Glomerular endothelial cell (primary cell): ENCODE measurements around the gene SPIRE2. TPM values are rescaled to one million over a fixed set of nuclear protein-coding genes. Genes with fewer than 3 reads are reported as not detected.
"Not testable (repeated sequence)": the region's sequence is repeated elsewhere in the genome, so short reads cannot be mapped to it uniquely, and the experiment has no call there.

Experiments used
- DNase-seq: peaks from one replicate; pipeline ENCODE4 v3.0.0-alpha.2; 2011; ENCODE audit warnings: low read depth, low spot score; ENCODE audit errors: extremely low read depth
- total RNA-seq: library from RNA; depleted of rRNA; stranded (reverse); fragments of >200 nt; gene quantifications from 2 replicates; pipeline ENCODE4 v1.2.3, GENCODE V29; 2015

The SPIRE2 gene
- total RNA-seq, 1 donor from 2014 or later, result 3.3 TPM

DNA sequence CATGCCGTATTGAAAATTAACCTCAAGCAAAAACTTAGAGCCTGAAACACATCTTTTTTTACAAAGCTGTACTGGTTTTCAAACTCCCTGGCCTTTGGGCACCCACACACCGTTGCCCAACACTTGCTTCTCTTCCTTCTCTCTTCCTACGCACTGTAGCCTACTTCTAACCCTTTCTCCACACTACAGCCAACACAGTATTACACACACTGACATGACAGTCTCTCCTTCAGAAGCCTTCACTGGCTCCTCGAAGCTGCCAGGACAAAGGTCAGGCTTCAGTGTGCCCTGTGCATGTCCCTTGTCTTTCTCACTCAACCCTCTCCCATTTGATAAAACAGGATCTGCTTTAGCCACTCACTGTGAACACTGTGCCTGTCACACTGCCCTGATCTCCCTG lies 19.8 kb upstream of the SPIRE2 start:
- no peak for DNase-seq

- DNase-seq, result no peak
Observed at GRCh38 chr16:89811321-89811720, 17.0 kb upstream of the SPIRE2 start.

DNA sequence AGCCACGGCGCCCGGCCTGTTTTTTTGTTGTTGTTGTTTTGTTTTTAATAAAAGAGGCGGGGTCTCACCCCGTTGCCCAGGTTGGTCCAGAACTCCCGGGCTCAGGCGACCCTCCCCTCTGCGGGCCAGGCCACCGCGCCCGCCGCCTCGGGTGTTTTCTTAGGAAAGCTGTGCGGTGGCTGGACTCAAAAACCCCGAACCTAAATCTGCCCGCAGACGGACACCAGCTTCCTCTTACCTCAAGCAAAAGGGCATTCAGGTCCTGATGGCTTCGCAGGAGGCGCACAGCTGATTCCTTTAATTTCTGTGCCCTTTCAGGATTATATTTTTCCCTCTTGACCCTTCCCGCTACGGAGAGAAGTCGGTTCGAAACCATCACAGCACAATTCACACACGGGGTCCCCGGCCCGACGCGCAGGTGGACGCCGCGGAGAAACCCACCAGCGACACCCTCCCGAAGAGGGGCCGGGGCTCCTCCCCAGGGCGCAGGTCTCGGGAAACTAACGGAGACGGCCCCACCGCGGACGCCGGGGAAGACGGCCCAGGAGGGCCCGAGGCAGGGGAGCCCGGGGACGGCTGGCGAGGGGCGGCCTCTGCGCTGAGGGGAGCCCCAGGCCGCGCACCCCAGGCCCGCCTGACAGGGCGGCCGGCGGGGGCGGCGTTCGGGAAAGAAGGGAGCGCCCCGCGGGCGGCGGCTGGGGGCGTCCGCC lies 12.5 kb upstream of the SPIRE2 start:
- no peak for DNase-seq

- DNase-seq, result not testable (repeated sequence)
Observed at GRCh38 chr16:89818851-89819403, 9.3 kb upstream of the SPIRE2 start.

DNA sequence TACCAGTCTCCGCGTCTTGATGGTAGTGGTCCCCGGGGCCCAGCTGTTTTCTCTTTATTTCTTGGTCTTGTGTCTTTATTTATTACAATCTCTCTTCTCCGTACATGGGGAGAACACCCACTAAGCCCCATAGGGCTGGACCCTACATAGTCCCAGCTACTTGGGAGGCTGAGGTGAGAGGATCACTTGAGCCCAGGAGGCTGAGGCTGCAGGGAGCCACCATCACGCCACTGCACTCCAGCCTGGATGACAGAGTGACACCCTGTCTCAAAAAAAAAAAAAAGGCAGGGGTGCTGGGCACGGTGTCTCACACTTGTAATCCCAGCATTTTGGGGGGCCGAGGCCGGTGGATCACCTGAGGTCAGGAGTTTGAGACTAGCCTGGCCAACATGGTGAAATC lies 8.8 kb upstream of the SPIRE2 start:
- DNase-seq, result not testable (repeated sequence)

GRCh38 chr16:89821438-89822187 lies 6.7 kb upstream of the SPIRE2 start:
- no peak for DNase-seq

DNA sequence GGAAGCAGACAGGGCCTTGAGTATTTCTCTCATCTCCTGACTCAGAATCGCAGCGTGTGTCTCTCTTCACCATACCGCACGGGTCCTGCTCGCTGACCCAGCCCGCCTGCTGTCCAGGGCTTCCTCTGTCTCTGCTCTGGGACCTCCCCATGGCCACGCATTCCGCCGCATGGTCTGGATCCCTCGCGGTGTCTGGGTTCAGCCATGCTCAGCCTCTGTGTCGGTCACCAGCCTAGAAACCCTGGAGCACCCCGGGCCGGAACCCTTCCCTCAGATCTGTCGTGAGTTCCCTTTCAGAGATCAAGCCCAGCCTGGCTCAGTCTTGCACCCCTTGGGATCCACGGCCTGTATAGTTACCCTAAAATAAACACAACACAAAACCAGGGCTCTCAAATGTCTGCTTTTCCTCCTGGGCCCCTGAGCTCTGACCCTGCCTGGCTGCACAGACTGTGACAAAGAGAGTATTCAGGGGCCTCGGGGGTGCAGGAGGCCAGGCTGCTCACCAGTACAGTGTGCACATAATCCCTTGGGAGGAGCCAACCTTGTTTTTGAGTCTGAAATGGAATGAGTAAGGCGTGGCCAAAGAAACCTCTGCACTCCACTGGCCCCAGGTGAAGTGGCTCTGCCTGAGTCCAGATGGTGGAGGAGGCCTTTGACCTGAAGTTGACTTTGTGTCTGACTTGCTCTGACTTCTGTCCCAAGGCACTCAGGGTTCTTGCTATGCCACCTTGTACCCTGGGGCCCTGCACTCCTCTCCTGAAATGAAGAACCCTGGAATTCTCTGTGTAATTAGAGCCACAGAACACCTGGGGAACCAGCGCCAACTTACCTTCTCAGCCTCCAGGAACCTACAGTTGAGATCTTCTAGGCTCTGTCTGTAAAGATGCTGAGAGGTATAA lies 5.8 kb upstream of the SPIRE2 start:
- no peak for DNase-seq

DNA sequence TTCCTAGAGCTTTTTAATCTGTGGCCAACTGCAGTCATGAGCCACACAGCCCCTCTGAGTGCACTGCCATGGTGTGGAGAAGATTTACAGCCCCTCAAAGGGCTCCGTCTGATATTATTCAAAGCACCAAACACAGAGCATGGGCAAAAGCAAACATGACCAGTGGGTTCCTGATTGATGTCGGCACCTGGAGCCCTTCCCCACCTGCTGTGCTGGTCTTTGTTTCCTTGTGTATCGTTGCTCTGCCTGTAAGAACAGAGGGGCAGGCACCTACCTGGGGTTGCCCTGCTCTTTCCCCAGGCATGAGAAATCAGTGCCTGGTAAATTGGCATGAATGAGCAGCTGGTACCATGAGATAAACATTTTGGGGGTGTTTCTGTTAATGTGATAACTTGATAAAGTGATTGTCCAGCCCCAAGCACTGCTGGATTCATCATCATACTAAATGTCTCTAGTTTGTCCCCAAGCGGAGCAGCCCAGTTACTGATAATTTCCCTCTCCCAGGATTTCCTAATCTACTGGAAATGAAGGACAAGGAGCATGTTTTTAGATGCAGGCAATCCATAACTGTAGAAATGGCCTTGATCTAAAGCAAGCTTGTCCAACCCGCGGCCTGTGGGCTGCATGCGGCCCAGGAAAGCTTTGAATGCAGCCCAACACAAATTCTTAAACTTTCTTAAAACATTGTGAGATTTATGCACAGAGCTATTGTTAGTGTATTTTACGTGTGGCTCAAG lies 5.0 kb upstream of the SPIRE2 start:
- no peak for DNase-seq

DNA sequence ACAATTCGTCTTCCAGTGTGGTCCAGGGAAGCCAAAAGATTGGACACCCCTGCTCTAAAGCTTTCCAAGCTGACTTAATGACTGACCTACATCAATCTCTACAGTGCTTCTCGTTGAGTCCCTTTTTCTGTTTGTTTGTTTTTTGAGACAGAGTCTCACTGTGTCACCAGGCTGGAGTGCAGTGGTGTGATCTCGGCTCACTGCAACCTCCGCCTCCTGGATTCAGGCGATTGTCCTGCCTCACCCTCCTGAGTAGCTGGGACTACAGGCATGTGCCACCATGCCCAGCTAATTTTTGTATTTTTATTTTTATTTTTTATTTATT lies 4.5 kb upstream of the SPIRE2 start:
- DNase-seq, result not testable (repeated sequence)

- DNase-seq, result no peak
Observed at GRCh38 chr16:89826531-89827382, 1.5 kb upstream of the SPIRE2 start.

DNA sequence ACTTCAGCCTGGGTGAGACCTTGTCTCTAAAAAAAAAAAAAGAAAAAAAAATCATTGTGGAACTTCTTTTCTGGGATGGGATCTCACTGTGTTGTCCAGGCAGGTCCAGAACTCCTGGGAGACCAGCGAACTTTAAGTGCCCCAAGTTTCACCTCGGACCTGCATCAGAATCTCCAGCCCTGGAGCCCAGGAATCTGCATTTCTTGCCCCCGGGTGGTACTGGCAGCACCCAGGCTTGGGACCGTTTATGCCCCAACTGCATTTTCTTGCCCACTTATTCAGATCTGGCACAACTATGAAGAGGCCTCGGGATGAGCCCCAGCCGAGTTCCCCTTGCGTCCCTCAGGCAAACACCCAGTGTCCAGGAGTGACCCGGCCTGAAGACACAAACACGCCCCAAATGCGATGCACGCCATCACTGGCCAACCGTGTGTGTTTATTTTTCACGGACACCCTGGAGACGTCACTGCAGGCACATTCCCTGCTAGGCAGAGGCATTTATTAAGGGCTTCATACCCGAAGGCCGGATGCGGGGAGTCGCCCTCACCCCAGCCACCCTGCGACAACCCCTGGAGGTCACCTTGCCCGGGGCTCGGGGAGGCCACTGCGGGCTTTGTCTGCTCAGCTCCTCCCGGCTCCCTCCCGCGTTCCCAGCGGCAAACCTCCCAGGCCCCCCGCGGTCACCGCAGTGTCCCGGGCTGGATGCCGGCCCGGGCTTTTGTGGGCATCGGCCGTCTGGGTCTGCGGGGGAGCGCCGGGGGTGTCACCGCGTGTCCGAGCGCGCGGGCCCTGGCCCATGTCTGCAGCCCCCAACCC lies 684 bp upstream of the SPIRE2 start:
- DNase-seq, result no peak

GRCh38 chr16:89828870-89829629 lies 775 bp downstream of the SPIRE2 start:
- DNase-seq, result no peak

GRCh38 chr16:89829630-89830437 lies 1.6 kb downstream of the SPIRE2 start:
- no peak for DNase-seq

GRCh38 chr16:89831810-89832328 lies 3.6 kb downstream of the SPIRE2 start:
- no peak for DNase-seq

- not testable (repeated sequence) for DNase-seq
Observed at GRCh38 chr16:89833664-89834363, 5.5 kb downstream of the SPIRE2 start.

- not testable (repeated sequence) for DNase-seq
Observed at GRCh38 chr16:89834813-89835363, 6.6 kb downstream of the SPIRE2 start.
